ENCODE data around the gene HOXC11.
A peak's percentile ranks its signal among the peaks of the same experiment; 100 is the strongest.

The HOXC11 gene

GRCh38 chr12:54007538-54008259, 34.8 kb downstream of the HOXC11 start:
- DNase-seq = no peak

- DNase-seq = no peak
Measured at GRCh38 chr12:54008260-54008552, 35.3 kb downstream of the HOXC11 start.

- no peak for DNase-seq
Measured at GRCh38 chr12:54009171-54010052, 36.5 kb downstream of the HOXC11 start.

GRCh38 chr12:54010053-54010971, 37.4 kb downstream of the HOXC11 start:
- no peak for DNase-seq

GRCh38 chr12:54010972-54011664, 38.2 kb downstream of the HOXC11 start:
- no peak for DNase-seq

- no peak for DNase-seq
Measured at GRCh38 chr12:54011665-54012532, 39.0 kb downstream of the HOXC11 start.

DNA sequence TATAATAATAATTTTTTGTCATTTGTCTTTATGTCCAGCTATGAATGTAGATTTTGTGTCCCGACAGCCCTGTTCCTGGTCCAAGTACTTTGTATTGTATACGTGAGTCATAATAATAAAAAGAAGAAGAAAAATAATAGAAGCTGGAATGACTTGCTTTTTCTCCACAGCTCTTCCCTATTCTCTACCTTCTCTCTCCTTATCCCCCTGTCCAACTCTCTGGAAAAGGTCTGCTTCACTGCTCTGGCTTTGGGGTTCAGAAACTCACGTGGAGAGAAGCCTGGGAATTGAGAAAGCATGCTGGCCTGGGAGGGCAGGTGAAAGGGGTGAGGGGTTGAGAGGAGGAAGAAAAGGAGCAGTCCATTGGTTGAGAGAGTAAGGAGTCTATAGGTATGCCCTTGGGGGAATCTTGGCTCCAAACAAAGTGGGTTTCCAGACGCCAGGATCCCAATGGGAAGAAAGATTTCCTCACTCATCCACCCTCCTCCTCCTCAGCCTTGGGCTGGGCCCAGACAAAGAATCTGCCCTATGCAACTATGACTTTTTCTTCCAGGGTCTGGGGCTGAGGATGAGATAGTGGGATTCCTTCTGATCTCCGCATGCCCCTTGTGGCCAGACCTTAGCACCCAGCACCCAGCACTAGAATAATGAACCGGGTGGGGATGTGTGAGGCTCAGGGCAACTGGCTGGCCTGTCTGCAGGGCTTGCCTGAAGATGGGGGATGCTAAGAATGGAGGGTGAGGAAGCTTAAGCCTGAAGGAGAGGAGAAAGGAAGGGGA, 39.9 kb downstream of the HOXC11 start:
- no peak for DNase-seq

DNA sequence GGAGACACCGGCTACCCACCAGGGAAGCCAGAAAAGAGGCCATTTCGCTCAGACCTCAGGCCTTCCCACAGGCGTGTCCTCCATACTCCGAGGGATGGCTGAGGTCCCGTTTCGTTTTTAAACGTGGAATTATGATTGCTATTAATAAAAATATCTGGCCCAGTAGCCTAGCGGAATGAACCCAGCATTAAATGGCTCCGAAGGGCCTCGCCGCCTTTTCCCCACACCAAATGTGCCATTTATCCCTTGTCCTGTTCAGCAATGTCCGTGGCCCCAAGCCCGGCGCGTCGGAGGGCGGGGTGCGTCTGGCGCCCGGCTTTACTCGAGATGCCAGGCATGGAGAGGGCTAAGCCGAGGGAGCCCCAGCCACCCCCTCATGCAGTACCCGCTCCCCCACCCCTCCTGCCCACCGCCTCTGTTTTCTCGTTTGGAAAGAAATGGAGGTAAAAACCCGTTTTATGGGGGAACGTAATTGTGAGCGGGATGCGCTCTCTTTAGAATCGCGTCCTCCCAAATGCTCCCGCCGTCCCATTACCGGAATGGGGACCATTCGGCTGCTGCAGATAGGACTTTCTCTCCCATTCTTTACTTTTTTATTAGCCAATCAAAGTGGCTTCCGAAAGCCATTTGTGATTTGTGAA, 41.6 kb downstream of the HOXC11 start:
- no peak for DNase-seq

DNA sequence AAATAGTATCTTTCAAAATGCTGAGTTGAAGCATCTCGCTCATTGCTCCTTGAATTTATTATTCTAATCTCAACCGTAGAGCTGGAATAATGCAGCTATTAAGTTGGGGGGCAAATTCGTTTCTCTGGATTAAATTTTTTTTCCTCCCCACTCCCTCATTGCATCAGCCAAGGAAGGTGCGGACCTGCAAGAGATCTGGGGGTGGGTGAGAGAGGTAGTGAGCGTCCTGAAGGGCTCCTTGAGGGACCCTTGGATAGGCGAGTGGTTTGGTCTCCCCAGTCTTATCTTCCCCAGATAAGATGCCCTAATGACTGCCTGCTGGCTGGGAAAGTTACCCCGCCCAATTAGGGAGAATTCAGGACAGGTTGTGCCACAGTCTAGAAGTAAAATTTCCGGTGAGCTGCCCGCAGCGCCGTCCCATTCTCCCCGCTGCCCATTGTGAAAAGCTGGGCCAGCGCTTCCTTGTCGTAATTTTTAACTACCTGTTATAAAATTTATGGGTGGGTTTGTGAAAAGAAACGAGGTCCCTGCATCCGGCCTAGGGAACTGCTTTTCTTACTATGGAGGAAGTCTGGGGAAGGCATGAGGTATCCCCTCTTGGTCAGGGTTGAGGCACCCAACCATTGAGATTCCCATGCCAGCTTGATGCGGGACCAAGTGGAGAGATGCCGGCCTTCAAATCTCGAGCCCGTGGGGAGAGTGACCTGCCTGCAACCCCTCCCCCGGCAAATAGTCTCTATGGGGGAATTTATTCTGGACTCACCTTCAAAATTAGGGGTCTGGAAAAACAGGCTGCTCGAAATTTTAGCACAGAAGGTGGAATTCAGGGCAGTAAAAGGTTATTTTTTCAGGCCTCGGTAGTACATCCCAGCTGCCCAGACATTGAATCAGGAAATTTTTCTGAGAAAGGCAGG, 42.3 kb downstream of the HOXC11 start:
- no peak for DNase-seq

GRCh38 chr12:54016051-54016450, 43.1 kb downstream of the HOXC11 start:
- DNase-seq = no peak

- DNase-seq = no peak
Measured at GRCh38 chr12:54016478-54016964, 43.6 kb downstream of the HOXC11 start.

DNA sequence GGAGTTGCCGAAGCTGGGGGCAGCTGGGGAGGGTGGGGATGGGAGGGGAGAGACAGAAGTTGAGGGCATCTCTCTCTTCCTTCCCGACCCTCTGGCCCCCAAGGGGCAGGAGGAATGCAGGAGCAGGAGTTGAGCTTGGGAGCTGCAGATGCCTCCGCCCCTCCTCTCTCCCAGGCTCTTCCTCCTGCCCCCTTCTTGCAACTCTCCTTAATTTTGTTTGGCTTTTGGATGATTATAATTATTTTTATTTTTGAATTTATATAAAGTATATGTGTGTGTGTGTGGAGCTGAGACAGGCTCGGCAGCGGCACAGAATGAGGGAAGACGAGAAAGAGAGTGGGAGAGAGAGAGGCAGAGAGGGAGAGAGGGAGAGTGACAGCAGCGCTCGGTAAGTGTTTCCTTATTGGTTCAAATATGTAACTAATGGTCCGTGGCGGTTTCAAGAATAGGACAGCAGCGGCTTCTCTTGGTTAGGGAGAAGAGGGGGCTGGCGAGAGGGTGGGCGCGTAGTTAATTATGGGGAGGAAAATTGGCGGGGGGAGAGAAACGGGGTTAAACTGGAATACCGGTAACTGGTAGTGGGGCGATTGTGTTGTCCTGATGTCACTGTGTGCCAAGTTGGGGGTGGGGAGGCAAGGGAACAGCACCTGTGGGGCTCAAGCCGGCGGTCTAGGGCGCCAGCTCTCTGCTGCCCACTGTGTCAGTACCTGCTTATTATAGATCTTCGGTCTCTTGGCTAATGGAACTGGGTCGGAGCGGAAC, 44.3 kb downstream of the HOXC11 start:
- no peak for DNase-seq

GRCh38 chr12:54017878-54018467, 45.0 kb downstream of the HOXC11 start:
- DNase-seq = peak in 45 of 58 donors; percentile 1 to 52 (median 14)

DNA sequence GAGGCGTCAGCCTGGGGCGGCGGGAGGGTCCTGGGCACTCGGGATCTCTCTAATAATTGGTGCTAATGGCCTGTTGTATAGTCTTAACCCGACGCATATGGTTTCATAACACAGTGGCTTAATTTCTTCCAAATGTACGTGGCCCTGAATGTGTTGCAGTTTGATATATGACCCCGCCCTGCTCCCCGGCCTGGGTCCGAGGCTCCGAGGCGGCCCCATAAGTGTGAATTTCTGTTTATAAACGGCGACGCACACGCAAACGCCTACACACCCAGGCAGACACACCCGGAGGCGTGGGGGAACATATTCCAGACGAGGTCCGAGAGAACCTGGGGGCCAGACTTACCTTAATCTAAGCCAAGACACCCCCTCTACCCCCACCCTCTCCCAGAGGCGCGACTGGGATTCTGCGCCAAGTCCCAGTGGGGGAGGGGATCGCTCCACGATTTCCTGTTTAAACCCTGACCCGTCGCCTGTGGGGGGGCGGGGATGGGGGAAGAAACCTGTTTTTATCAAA, 45.6 kb downstream of the HOXC11 start:
- no peak for DNase-seq

DNA sequence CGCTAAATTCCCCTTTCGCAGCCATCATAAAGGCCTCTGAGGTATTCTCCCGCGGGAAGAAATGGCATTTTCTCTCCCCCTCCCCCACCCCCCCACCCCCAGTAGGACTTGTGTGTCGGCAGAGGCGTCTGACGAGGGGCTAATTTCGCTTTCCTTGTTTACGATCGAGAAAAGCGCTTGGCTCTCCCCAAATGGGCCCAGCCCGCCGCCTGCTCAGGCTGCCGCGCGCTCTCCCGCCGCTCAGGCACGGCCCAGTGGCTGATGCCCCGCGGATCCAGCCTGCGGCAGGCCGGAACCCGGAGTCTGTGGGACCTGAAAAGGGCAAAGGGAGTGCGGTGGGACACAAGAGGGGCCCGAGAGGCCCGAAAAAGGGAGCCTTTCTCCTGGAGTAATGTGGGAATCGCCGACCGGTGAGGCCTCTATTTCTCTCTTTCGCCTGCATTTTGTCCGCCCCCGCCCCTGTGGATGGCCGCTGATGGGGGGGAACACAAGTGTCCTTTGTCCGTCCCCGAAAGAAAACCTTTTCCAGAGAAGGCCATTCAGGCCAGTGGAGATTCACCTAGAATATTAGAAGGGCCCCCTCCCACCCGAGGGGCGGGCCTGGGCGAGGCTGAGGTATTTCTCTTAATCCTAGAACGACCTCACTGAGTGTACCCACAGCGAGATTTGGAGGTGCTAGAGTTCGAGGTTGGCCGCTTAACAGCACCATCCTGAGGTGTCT, 46.3 kb downstream of the HOXC11 start:
- DNase-seq = no peak
